WTC11 (cell line): ENCODE results near the gene CACNA2D3. TPM values are rescaled to one million over a fixed set of nuclear protein-coding genes. Genes with fewer than 3 reads are reported as not detected.

Source experiments
- ATAC-seq: fragments of 200-7000 bp; cut with Tn5 transposase; 2 replicates; pipeline ENCODE4 v1.10.0; 2021; ENCODE audit warnings: mild to moderate bottlenecking, moderate library complexity
- CTCF ChIA-PET: fragments of 300-600 bp; sonication (Branson Sonifier 250); formaldehyde crosslinking; loops from one replicate; lab custom pipeline; 2021; ENCODE audit warnings: antibody characterized with exemption; lab: Charles Lee
- POLR2A ChIA-PET: fragments of 350-600 bp; sonication (Branson Sonifier 250); formaldehyde crosslinking; loops from one replicate; lab custom pipeline; 2021; ENCODE audit warnings: antibody characterized with exemption; lab: Charles Lee
- DNase-seq: peaks from one replicate; pipeline ENCODE4 v3.0.0; 2021; ENCODE audit warnings: low spot score
- H3K27ac Mint-ChIP-seq: 2 replicates; pipeline ENCODE4 v1.8.0; 2021; ENCODE audit warnings: mixed read lengths
- H3K27me3 Mint-ChIP-seq: 2 replicates; pipeline ENCODE4 v1.8.0; 2021; ENCODE audit warnings: low read depth, mild to moderate bottlenecking, moderate library complexity, mixed read lengths
- H3K36me3 Mint-ChIP-seq: 2 replicates; pipeline ENCODE4 v1.8.0; 2021; ENCODE audit warnings: mixed read lengths
- H3K4me1 Mint-ChIP-seq: 2 replicates; pipeline ENCODE4 v1.8.0; 2022; ENCODE audit warnings: mixed read lengths
- H3K4me3 Mint-ChIP-seq: 2 replicates; pipeline ENCODE4 v1.8.0; 2021; ENCODE audit warnings: mild to moderate bottlenecking, moderate library complexity, mixed read lengths
- H3K9me3 Mint-ChIP-seq: 2 replicates; pipeline ENCODE4 v1.8.0; 2021; ENCODE audit warnings: mixed read lengths
- CREB1 ChIP-seq: sonication (generic); formaldehyde crosslinking; IDR thresholded peaks from 2 replicates; pipeline ENCODE4 v1.8.0; 2023; ENCODE audit warnings: mild to moderate bottlenecking, missing genetic modification reagents
- NR1H2 ChIP-seq: sonication (generic); formaldehyde crosslinking; IDR thresholded peaks from 2 replicates; pipeline ENCODE4 v1.9.0; 2021; ENCODE audit warnings: mild to moderate bottlenecking, moderate library complexity, missing genetic modification reagents
- TEAD4 ChIP-seq: sonication (generic); formaldehyde crosslinking; IDR thresholded peaks from 2 replicates; pipeline ENCODE4 v1.8.0; 2022; ENCODE audit warnings: mild to moderate bottlenecking, missing genetic modification reagents
- ZBTB21 ChIP-seq: sonication (generic); formaldehyde crosslinking; IDR thresholded peaks from 2 replicates; pipeline ENCODE4 v1.8.1; 2023; ENCODE audit warnings: mild to moderate bottlenecking, missing genetic modification reagents, borderline replicate concordance
- ZNF317 ChIP-seq: sonication (generic); formaldehyde crosslinking; IDR thresholded peaks from 2 replicates; pipeline ENCODE4 v1.8.1; 2023; ENCODE audit warnings: low read depth, mild to moderate bottlenecking, moderate library complexity, missing genetic modification reagents, borderline replicate concordance
- total RNA-seq: library from RNA; stranded (reverse); gene quantifications from 3 replicates; pipeline ENCODE4 v1.2.3, GENCODE V29; 2021
- TF ChIP-seq, protein P1 (sequence below): fragments of 250-450 bp; sonication (Bioruptor Pico); IDR thresholded peaks from 2 replicates; pipeline ENCODE4 v1.9.0; 2021; ENCODE audit warnings: mild to moderate bottlenecking
- TF ChIP-seq, protein P2 (sequence below): fragments of 250-450 bp; sonication (Bioruptor Pico); IDR thresholded peaks from 2 replicates; pipeline ENCODE4 v2.1.2; 2022; ENCODE audit warnings: mild to moderate bottlenecking, moderate library complexity
- TF ChIP-seq, protein P3 (sequence below): sonication (generic); formaldehyde crosslinking; IDR thresholded peaks from 2 replicates; pipeline ENCODE4 v1.8.1; 2022; ENCODE audit warnings: mild to moderate bottlenecking, missing genetic modification reagents, moderate library complexity, borderline replicate concordance
- TF ChIP-seq, protein P4 (sequence below): fragments of 250-450 bp; sonication (Bioruptor Pico); IDR thresholded peaks from 2 replicates; pipeline ENCODE4 v1.8.0; 2021; ENCODE audit warnings: mild to moderate bottlenecking

The CACNA2D3 gene
- total RNA-seq, 1 experiment from 2014 or later, result 5.0 TPM

DNA sequence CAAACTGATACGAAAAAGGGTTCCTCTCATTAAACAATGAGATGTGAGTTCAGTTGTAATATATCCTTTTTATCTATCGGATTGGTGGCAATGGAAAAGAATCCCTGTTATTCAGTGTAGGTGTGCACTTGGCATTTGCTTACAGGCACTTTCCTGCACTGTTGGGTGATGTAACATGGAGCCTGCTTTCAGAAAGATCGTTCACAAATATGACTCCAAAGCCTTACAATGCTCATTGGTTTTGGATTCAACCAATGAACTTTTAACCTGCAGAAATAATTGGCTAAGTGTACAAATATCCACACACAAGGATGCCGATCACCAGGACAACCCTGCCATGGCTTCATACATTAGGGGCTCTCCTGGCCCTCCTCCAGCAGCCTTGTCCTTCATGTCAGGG is 996.9 kb downstream of the CACNA2D3 start (continued):
- TF ChIP-seq, protein P1, sequence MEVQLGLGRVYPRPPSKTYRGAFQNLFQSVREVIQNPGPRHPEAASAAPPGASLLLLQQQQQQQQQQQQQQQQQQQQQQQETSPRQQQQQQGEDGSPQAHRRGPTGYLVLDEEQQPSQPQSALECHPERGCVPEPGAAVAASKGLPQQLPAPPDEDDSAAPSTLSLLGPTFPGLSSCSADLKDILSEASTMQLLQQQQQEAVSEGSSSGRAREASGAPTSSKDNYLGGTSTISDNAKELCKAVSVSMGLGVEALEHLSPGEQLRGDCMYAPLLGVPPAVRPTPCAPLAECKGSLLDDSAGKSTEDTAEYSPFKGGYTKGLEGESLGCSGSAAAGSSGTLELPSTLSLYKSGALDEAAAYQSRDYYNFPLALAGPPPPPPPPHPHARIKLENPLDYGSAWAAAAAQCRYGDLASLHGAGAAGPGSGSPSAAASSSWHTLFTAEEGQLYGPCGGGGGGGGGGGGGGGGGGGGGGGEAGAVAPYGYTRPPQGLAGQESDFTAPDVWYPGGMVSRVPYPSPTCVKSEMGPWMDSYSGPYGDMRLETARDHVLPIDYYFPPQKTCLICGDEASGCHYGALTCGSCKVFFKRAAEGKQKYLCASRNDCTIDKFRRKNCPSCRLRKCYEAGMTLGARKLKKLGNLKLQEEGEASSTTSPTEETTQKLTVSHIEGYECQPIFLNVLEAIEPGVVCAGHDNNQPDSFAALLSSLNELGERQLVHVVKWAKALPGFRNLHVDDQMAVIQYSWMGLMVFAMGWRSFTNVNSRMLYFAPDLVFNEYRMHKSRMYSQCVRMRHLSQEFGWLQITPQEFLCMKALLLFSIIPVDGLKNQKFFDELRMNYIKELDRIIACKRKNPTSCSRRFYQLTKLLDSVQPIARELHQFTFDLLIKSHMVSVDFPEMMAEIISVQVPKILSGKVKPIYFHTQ (CRISPR knock-in tag), result no peak
- TF ChIP-seq, all 79 proteins: peak for 0

DNA sequence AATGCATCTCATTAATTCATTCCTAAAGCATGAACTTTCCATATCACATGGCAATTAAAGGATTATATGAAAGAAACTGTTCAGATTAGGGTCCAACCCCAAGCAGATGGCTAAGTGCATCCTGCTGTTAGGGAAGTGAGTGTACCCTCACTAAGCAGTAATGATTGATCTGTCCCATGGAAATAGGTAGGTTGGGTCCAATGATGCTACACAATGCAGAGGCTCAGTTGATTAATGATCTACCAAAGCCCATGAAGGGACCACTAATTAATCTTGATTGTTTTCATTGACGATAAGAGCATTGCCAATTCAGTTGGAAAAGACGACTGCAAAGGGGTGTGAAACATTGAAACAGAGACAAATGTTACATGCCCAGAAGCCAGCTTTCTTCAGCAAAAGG is 1000.0 kb downstream of the CACNA2D3 start:
- no peaks in the 10 kb centered on the region for H3K36me3 Mint-ChIP-seq
- ATAC-seq, result no peak
- peaks cover 3% of the 10 kb centered on the region for H3K4me1 Mint-ChIP-seq
- H3K4me3 Mint-ChIP-seq, result no peak overlapping the region
- TF ChIP-seq ZNF317 (CRISPR knock-in tag) (no peak), CREB1 (CRISPR knock-in tag) (no peak), NR1H2 (CRISPR knock-in tag) (no peak), ZBTB21 (CRISPR knock-in tag) (no peak), TEAD4 (no peak)
- TF ChIP-seq, protein P2, sequence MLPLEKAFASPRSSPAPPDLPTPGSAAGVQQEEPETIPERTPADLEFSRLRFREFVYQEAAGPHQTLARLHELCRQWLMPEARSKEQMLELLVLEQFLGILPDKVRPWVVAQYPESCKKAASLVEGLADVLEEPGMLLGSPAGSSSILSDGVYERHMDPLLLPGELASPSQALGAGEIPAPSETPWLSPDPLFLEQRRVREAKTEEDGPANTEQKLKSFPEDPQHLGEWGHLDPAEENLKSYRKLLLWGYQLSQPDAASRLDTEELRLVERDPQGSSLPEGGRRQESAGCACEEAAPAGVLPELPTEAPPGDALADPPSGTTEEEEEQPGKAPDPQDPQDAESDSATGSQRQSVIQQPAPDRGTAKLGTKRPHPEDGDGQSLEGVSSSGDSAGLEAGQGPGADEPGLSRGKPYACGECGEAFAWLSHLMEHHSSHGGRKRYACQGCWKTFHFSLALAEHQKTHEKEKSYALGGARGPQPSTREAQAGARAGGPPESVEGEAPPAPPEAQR, result no peak
- TF ChIP-seq, protein P3, sequence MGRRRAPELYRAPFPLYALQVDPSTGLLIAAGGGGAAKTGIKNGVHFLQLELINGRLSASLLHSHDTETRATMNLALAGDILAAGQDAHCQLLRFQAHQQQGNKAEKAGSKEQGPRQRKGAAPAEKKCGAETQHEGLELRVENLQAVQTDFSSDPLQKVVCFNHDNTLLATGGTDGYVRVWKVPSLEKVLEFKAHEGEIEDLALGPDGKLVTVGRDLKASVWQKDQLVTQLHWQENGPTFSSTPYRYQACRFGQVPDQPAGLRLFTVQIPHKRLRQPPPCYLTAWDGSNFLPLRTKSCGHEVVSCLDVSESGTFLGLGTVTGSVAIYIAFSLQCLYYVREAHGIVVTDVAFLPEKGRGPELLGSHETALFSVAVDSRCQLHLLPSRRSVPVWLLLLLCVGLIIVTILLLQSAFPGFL (CRISPR knock-in tag), result no peak
- TF ChIP-seq, protein P4, sequence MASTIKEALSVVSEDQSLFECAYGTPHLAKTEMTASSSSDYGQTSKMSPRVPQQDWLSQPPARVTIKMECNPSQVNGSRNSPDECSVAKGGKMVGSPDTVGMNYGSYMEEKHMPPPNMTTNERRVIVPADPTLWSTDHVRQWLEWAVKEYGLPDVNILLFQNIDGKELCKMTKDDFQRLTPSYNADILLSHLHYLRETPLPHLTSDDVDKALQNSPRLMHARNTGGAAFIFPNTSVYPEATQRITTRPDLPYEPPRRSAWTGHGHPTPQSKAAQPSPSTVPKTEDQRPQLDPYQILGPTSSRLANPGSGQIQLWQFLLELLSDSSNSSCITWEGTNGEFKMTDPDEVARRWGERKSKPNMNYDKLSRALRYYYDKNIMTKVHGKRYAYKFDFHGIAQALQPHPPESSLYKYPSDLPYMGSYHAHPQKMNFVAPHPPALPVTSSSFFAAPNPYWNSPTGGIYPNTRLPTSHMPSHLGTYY (CRISPR knock-in tag), result no peak
- H3K9me3 Mint-ChIP-seq, result no peaks in the 10 kb centered on the region
- CTCF ChIA-PET, result interaction anchor here (1.0 kb wide), 1 partner anchor 269 kb away, joined by 3 read pairs; no protein-coding TSS in a partner anchor
- 0 out of 2 replicates have a peak, but pooled peaks cover 2% of the 10 kb centered on the region for H3K27me3 Mint-ChIP-seq
- no peak overlapping the region for H3K27ac Mint-ChIP-seq
- DNase-seq, result no peak
- POLR2A ChIA-PET, result no interaction called here

Other genes starting within 250 kb of the CACNA2D3 start
- 23.3 to 29.9 TPM (median 26.3 TPM) in 3 replicates for gene ACTR8, start 240.4 kb upstream of the CACNA2D3 start, total RNA-seq
- gene SELENOK, start 230.7 kb upstream of the CACNA2D3 start, total RNA-seq, result 32.7 to 38.7 TPM (median 34.4 TPM) in 3 replicates